ENCODE data around the gene PUM2.
"Not testable (repeated sequence)": the region's sequence is repeated elsewhere in the genome, so short reads cannot be mapped to it uniquely, and the experiment has no call there.

DNA sequence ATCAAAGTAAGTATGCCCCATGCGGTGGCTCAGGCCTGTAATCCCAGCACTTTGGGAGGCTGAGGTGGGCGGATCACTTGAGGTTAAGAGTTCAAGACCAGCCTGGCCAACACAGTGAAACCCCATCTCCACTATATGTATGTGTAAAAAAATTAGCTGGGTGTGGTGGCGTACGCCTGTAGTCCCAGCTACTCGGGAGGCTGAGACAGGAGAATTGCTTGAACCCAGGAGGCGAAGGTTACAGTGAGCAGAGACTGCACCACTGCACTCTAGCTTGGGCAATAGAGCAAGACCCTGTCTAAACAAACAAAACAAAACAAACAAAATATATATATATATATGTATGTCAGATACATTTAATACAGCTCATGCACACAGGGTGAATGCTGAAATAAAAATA is 82.3 kb downstream of the PUM2 start:
- TF ChIP-seq POLR2A (IDR thresholded peaks at IDR 0.05), result not testable (repeated sequence)
- TF ChIP-seq, protein P1, sequence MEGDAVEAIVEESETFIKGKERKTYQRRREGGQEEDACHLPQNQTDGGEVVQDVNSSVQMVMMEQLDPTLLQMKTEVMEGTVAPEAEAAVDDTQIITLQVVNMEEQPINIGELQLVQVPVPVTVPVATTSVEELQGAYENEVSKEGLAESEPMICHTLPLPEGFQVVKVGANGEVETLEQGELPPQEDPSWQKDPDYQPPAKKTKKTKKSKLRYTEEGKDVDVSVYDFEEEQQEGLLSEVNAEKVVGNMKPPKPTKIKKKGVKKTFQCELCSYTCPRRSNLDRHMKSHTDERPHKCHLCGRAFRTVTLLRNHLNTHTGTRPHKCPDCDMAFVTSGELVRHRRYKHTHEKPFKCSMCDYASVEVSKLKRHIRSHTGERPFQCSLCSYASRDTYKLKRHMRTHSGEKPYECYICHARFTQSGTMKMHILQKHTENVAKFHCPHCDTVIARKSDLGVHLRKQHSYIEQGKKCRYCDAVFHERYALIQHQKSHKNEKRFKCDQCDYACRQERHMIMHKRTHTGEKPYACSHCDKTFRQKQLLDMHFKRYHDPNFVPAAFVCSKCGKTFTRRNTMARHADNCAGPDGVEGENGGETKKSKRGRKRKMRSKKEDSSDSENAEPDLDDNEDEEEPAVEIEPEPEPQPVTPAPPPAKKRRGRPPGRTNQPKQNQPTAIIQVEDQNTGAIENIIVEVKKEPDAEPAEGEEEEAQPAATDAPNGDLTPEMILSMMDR (IDR thresholded peaks at IDR 0.05), result not testable (repeated sequence)
